GM18873 (cell line): Measurements from ENCODE around the gene RAPGEF2.

Source experiments
- ATAC-seq: cut with Tn5 transposase; IDR thresholded peaks from one replicate; pipeline ENCODE4 v1.9.1; 2021; ENCODE audit warnings: mild to moderate bottlenecking, moderate library complexity, moderate number of reproducible peaks; ENCODE audit not compliant: unreplicated experiment, low FRiP score

Gene RAPGEF2

DNA sequence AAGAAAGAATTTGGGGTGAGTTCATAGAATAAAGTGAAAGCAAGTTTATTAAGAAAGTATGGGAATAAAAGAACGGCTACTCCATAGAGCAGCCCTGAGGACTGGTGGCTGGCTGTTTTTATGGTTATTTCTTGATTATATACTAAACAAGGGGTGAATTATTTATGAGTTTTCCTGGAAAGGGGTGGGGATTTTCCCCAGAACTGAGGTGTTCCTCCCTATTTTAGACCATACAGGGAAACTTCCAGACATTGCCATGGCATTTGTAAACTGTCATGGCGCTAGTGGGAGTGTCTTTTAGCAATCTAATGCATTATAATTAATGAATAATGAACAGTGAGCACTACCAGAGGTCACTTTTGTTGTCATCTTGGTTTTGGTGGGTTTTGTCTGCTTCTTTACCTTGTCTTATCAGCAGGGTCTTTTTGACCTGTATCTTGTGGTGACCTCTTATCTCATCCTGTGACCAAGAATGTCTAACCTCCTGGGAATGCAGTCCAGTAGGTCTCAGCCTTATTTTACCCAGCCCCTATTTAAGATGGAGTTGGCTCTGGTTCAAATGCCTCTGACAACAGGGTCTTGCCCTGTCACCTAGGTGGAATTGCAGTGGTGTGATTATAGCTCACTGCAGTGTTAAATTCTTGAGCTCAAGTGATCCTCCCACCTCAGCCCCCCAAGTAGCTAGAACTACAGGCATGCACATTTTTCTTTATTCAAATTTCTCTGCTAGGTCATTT is 27.1 kb downstream of the RAPGEF2 start:
- ATAC-seq: no peak

- no peak for ATAC-seq
Observed at GRCh38 chr4:159131564-159131963, 28.7 kb downstream of the RAPGEF2 start.

- ATAC-seq: no peak
Observed at GRCh38 chr4:159134429-159134828, 31.6 kb downstream of the RAPGEF2 start.

GRCh38 chr4:159137176-159137575 is 34.3 kb downstream of the RAPGEF2 start:
- ATAC-seq: no peak

- no peak for ATAC-seq
Observed at GRCh38 chr4:159138436-159138835, 35.6 kb downstream of the RAPGEF2 start.

DNA sequence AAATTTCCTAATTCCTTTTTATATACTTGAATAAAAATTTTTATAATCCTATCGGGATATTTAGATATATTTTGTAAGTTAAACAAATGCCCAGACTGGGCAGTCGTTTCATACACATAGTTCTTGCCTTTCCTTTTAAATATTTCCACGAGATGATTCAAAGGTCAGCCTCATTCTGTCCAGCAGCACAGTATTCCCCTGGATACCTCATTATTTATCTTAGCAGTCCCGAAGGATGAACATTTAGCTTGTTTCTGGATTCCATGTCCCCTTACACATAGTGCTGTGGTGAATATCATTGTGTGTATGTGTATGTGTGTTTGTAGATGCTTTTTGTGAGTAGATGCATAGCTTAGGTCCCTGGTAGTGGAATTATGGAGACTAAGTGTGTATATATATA is 38.3 kb downstream of the RAPGEF2 start:
- no peak for ATAC-seq

DNA sequence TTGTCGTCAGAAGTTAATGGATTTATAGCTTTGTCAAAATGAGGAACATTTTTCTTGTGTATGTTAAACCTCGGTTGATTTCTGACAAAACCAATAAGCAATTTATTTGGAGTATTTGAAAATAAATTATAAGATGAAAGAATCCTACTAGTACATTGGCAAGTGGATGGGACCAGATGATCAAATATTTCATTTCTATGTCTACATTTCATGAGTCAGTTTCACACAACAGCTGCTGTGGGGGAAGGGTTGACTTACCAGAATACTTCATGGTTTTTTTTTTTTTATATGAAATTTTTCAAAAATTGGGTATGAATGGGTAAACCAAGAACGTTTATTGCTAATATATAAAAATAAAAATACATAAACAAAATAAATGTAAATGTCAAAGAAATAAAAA is 39.4 kb downstream of the RAPGEF2 start:
- no peak for ATAC-seq

DNA sequence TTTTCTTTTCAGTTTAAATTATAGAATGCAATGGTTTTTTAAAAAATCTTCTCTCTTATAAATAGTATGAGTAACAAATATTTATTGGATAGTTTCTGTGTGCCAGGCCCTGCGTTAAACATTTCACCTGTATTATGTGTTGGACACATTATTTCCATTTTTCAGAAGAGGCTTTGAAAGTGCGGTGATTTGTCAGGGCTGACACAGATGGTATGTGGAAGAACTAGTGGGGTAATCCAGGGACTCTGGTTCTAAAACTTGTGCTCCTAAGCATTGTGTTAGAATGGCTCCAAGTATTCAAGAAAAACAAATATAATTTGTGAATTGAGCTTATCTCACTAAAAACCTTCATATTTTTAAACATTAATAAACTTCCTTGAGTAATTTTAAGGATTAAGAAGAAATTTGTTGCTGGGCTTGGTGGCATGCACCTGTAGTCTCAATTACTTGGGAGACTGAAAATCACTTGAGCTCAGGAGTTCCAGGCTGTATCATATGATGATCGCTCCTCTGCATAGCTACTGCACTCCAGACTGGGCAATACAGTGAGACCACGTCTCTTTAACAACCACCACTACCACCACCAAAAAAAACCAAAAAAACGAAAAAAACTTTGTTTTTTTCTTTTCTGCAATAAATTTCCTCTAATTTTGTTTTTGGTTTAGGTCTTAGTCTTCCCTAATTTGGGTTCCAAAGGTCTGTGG is 40.0 kb downstream of the RAPGEF2 start:
- no peak for ATAC-seq

DNA sequence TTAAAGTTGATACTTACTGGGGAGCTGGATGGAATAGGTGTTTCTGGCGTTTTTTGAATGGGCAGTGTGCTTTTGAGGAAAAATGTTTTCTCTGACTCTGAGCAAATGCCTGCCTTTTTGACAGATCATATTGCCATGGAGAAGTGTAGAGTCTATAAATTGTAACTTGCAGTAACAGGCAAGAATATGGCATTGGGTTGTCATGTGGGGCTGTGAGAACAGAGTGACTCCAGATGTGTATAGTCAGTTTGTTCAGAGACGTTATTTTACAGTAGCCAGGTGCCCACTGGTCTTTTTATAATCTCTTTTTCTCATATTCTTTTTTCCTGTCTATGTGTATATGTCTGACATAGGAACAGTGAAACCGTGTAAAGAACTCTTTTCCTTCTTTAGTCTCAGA is 40.8 kb downstream of the RAPGEF2 start:
- ATAC-seq: no peak

GRCh38 chr4:159144112-159144694 is 41.3 kb downstream of the RAPGEF2 start:
- no peak for ATAC-seq

- ATAC-seq: no peak
Observed at GRCh38 chr4:159145318-159145991, 42.6 kb downstream of the RAPGEF2 start.

GRCh38 chr4:159145992-159146330 is 43.1 kb downstream of the RAPGEF2 start:
- no peak for ATAC-seq

DNA sequence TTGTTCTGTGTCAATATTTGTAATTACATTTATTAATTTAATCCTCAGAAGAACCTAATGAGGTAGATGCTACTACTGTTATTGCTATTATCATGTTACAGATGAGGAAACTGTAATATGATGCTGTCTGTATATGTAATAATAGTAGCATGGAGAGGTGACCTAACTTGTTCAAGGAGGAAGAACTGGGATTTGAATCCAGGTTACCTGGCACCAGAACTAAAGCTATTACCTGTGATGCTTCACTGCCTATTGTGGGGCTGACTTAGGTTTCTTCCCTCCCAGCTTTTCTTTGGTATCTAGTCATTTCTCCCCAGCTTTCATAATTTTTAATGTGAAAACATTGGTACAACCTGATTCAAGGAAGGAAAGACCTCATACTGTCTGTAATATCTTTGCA is 43.6 kb downstream of the RAPGEF2 start:
- no peak for ATAC-seq

DNA sequence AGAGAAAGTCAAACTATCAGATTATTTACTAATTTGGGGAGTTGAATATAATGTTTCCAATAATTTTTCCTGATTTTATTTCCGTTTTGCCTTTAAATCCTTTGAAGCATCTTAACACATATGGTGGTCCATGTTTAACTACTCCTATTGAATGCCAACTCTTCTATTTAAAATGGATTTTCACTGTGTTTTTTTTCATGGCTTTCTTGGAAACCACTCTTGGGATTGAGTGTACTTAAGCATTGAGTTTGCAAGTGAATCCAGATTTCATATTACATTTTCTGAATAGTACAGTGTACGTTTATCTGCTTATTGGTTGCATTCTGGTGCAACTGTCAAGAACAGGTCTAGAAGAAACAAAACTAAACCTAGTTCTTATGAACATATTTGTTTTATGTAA is 45.6 kb downstream of the RAPGEF2 start:
- no peak for ATAC-seq

DNA sequence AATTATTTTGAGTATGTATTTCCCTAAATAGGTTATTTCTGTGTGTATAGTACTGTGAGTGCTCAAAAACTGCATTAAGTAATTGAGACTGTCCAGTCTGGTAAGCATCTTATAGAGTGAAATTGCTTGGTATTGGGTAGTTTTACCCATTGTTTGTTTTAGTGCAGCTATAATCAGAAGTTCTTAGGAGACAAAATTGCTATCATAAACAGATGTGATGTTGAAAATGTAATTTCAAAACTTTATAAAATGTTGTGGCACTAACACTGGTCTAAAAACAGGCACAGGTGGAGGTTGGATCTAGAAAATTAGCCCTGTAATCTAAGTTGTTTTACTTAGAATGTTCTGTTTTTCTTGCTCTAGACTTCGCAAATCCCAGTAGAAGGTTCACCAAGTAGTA is 46.8 kb downstream of the RAPGEF2 start:
- no peak for ATAC-seq

DNA sequence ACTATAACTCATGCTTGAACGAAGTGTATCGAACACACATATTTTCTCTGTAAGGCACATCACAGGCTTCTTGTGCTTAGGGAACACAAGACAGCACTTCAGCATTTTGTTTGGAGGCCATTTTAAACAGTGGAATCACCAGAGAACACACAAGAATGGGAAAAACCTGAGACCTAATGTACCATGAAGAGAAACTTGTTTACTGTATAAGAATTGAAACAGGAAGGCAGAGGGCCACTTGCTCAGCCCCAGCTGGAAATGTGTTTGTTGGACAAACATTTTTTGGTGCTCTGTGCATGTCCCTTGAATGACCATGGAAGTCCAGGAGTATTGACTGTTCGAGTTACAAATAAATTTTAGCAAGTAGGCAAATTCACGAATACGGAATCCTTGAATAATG is 47.5 kb downstream of the RAPGEF2 start:
- no peak for ATAC-seq

DNA sequence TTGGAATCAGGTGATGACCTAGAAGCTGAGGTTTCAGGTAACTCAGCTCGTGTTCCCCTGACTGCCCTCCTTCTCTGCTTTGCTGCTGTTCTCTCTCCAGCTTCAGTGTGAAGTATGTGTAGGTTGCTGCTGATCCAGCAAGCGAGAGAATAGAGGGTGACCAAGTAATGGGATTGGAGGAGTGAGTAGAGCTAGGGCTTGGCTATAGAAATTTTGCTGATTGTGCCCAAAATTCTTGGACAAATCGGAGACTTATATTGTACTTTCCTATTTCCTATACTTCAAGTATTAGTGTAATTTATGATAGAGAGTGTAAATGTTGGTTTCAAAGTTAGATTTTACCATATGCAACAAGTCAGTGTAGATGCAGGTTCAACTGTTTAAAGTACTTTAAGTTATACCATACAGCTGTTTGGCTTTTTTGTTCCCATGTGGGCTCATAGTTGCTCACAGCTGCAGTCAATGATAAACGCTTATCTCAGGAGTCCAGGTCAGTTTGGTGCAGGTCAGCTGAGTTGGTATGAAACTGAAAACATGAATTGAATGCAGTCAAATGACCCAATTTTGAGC is 48.0 kb downstream of the RAPGEF2 start:
- ATAC-seq: no peak

DNA sequence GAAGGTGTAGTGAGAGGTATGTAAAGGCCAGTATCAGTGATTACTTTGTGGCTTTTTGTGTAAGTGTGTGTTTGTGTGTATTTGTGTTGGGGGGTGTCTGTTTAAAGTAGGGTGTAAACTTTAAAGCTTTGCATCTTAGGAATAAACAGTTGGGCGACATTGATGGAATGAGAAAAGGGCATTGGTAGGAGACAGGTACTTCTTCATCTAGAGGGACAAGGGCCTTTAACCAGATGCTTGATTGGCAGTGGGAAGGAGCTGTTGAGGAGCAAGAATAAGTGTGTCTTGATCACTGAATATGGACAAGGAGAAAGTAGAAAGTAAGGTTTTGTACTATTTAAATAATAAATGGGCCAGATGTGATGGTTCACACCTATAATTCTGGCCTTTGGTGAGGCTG is 48.8 kb downstream of the RAPGEF2 start:
- no peak for ATAC-seq

DNA sequence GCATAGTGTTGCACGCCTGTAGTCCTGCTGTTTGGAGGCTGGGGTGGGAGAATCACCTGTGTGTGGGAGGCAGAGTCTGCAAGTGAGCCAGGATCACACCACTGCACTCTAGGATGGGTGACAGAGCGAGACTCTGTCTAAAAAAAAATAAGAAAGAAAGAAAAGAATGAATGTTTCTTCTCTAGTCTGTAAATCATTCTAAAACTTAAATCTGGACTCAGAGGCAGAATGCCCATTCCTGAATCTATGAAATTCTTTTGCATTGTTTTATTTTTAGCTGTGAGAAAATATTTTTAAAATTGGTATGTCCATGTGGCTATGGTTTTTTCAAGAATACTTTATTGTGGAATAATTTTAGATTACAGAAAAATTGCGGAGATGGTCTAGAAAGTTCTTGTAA is 49.3 kb downstream of the RAPGEF2 start:
- ATAC-seq: no peak

GRCh38 chr4:159153669-159154068 is 50.8 kb downstream of the RAPGEF2 start:
- ATAC-seq: no peak

GRCh38 chr4:159155119-159155518 is 52.2 kb downstream of the RAPGEF2 start:
- no peak for ATAC-seq
